HUDEP-2 (cell line): ENCODE data around the gene CAMTA2.

Experiments used
- DNase-seq, 76 experiments: peaks; one replicate each; lab custom pipeline; 2025; ENCODE audit not compliant: unreplicated experiment in 76 of 76; lab: John Stamatoyannopoulos, UW

The CAMTA2 gene

GRCh38 chr17:5000237-5000639 lies 12.8 kb upstream of the CAMTA2 start:
- DNase-seq: no peak

- DNase-seq: no peak
These were observed 12.1 kb upstream of the CAMTA2 start for GRCh38 chr17:4999430-5000093.

GRCh38 chr17:4998732-4999429 lies 11.4 kb upstream of the CAMTA2 start:
- DNase-seq: peak in 1 of 76 experiments; percentile 15

GRCh38 chr17:4998027-4998731 lies 10.7 kb upstream of the CAMTA2 start:
- DNase-seq: peak in 8 of 76 experiments; percentile 5 to 63 (median 42)

- DNase-seq: peak in 74 of 76 experiments; percentile 25 to 98 (median 78)
These were observed 10.0 kb upstream of the CAMTA2 start, which contains the start of the genes INCA1 and KIF1C for GRCh38 chr17:4997302-4998026. INCA1 (minus strand) TSS chr17:4997522; CDS start chr17:4994437, 3,085 bp downstream. KIF1C (plus strand) TSS chr17:4997950; CDS start chr17:5000247, 2,297 bp downstream.

GRCh38 chr17:4994081-4994595 lies 6.7 kb upstream of the CAMTA2 start:
- no peak for DNase-seq

- peak in 2 of 76 experiments; percentile 40 to 46 for DNase-seq
These were observed 492 bp upstream of the CAMTA2 start for GRCh38 chr17:4987767-4988567.

GRCh38 chr17:4986403-4986802 lies 1.1 kb downstream of the CAMTA2 start:
- DNase-seq: no peak

- no peak for DNase-seq
These were observed 5.2 kb downstream of the CAMTA2 start for GRCh38 chr17:4982305-4982704.

- DNase-seq: peak in 18 of 76 experiments; percentile 5 to 53 (median 29)
These were observed 6.7 kb downstream of the CAMTA2 start for GRCh38 chr17:4980644-4981216.

GRCh38 chr17:4978726-4979125 lies 8.7 kb downstream of the CAMTA2 start:
- no peak for DNase-seq

GRCh38 chr17:4974115-4974670 lies 13.3 kb downstream of the CAMTA2 start:
- DNase-seq: no peak

- DNase-seq: no peak
These were observed 14.0 kb downstream of the CAMTA2 start for GRCh38 chr17:4973256-4974114.

GRCh38 chr17:4972752-4973151 lies 14.7 kb downstream of the CAMTA2 start:
- no peak for DNase-seq

- DNase-seq: no peak
These were observed 15.2 kb downstream of the CAMTA2 start for GRCh38 chr17:4972322-4972721.

- DNase-seq: no peak
These were observed 15.6 kb downstream of the CAMTA2 start for GRCh38 chr17:4971826-4972225.

GRCh38 chr17:4970273-4970672 lies 17.2 kb downstream of the CAMTA2 start:
- no peak for DNase-seq

GRCh38 chr17:4969551-4970173 lies 17.8 kb downstream of the CAMTA2 start:
- DNase-seq: no peak
